Head of caudate nucleus (tissue), 42 donors: ENCODE results near the gene GALNT9.
"Not testable (repeated sequence)": the region's sequence is repeated elsewhere in the genome, so short reads cannot be mapped to it uniquely, and the experiment has no call there.

Source experiments
- DNase-seq, 42 donors: peaks; one replicate each; pipeline versions ENCODE4 v3.0.0 to v3.0.0-alpha.2; 2020 to 2021; ENCODE audit warnings: mixed read lengths in 7 of 42
- intact Hi-C: fragments of 100-400 bp; cut with DNase I; formaldehyde crosslinking; loops from one replicate; pipeline ENCODE4 v1.15.0; 2022

The GALNT9 gene

DNA sequence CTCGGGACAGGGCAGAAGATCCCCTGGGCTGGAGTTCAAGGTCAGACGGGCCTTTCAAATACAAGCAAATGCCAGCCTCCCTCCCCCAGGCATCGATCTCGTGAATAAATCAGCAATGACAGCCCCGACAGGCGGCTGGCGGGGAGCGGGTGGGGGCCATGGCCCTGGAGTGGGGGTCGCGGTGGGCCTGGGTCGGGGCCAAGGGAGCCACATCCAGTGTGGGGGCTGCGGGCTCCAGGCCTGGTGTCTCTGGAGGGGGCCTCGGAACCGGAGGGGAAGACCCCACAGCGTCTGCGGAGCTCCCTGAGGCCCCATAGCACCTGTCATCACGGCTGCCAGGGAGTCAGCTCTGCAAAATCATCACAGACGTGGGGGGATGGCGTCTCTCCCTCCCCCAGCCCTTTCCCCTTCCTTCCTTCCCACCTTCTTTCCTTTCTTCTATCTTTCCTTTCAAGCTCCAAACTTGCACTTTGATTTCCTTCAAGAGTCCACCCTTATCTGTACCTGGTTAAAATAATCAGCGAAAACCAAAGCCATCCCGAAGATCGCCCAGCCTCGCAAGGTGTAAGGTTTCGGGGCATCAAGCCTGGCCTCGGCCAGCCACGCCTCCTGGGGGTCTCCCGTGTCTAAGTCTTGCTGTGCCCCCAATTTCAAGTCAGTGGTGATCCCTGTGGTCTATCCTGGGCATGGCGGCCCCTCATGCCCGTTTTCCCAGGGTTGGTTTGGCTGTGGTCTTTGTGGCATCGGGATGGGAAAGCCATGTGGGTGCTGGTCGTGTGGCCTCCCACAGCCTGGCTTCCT, 93.1 kb downstream of the GALNT9 start:
- intact Hi-C loops: no loop called here
- peak in 1 of 42 donors; percentile 5 for DNase-seq

DNA sequence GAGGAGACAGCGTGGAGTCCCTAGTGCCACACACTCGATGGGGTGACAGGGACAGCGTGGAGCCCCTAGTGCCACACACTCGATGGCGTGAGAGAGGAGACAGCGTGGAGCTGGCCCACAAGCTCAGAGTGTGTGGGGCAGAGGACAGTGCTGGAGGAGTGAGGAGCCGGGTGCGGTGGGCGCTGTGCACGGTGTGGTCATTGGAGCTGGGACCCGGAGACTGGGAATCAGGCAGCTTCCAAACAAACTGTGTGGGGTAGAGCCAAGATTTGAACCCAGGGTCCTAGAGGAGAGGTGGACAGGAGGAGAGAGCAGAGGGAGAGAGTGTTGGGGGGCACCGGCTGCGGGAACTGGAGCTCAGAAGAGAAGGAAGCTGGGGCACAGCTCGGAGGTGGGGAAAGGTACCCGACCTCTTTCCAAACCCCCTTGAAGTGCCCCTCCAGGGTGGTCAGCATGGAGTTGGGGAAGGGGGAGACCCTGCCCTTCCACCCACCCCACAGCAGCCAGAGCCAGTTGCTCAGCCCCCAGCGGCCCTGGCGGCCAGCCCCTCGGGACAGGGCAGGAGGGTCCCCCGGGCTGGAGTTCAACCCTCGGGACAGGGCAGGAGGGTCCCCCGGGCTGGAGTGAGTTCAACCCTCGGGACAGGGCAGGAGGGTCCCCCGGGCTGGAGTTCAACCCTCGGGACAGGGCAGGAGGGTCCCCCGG, 94.1 kb downstream of the GALNT9 start:
- peak in 1 of 42 donors; percentile 9 for DNase-seq
- intact Hi-C loops: no loop called here

DNA sequence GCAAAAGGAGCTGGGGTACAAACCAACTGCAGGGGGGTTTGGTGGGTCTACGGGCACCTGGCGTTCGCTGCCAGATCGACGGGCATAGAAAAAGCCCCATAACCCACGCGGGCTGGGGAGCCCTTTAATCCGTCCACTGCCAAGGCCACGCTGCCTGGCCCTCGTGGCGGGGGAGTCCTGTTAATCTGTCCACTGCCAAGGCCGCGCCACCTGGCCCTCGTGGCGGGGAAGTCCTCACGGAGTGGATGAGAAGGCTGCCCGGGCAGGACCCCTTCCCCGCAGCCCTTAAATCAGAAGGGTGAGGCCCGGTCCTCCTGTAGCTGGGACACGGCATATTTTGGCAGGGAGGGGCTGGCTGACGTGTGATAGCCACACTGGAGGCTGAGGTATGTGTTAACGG, 99.0 kb downstream of the GALNT9 start:
- intact Hi-C loops: no loop called here
- peak in 2 of 42 donors; percentile 13 to 20 for DNase-seq

DNA sequence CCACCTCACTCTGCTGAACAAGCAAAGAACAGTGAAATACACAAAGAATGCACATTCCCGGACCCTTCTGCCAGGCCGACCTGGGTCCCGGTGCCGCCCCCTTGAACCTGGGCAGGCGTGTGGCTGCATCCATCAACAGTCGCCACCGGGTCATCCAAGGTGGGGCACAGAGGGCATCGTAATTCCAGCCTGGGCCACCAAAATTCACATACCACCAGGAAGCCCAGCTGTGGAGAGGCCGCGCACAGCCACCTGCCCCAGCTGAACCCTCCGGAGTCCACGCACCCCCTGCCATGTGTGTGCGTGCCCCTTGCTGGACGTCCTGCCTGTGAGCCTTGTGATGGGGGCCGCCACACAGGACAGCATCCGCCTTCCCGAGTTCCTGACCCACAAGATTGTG, 99.5 kb downstream of the GALNT9 start:
- DNase-seq: peak in 1 of 42 donors; percentile 26
- intact Hi-C loops: no loop called here

DNA sequence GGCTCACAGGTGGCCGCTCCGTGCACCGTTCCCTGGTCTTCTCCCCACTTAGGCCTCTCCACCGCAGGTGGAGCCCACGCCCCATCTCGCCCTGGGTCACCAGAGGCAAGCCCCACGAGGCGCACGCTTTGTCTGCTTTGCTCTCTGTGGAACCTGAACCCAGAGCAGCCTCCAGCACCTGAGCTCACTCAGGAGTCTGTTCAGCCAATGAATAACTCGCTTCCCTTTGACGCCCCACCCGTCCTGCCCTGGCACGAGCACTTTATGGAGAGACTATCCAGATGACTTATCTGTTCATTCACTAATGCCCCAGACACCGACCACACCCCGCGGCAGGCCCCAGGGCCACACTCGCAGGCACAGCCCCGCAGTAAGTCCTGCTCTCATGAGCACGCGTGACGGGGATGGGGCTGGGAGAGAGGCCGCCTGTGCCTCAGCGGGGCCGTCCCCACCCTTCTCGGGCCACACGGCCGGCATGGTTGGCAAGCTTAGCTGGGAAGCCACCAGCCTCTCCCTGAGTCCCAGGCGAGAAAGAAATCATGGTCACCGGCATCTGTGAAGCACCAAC, 100.1 kb downstream of the GALNT9 start:
- peak in 1 of 42 donors; percentile 20 for DNase-seq
- intact Hi-C loops: no loop called here

DNA sequence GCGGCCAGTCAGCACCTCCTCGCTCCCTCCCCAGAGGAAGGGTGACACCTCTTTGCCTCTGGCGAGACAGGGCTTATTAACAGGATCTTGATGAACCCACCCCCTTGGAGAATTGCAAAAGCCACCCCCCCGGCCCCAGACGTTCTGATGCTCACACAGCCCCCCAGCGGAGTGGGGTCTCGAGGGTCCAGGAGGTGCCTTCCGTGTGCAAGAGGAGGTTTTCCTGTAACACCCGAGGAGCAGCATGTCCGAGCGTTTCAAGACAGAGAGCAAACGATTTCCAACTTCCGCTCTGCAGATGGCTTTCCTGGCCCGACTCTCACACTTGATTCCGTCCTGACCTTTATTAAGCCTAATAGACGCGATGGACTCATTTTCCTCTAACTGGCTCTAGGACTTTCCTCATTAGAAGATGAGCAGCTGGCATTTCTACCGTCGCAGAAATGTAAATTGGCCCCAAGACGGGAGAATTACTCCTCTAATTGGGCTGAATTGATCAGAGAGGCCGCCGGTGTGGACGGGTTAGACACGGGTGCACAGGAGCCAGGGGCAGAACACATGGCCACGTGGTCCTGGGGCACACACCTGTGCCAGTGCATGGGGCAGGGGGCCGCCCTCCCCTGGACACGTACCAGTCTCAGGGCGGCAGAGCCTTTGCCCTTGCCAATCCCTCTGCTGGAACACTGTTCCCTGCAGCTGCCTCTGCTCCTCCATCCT, 100.8 kb downstream of the GALNT9 start:
- peak in 1 of 42 donors; percentile 10 for DNase-seq
- intact Hi-C loops: no loop called here

DNA sequence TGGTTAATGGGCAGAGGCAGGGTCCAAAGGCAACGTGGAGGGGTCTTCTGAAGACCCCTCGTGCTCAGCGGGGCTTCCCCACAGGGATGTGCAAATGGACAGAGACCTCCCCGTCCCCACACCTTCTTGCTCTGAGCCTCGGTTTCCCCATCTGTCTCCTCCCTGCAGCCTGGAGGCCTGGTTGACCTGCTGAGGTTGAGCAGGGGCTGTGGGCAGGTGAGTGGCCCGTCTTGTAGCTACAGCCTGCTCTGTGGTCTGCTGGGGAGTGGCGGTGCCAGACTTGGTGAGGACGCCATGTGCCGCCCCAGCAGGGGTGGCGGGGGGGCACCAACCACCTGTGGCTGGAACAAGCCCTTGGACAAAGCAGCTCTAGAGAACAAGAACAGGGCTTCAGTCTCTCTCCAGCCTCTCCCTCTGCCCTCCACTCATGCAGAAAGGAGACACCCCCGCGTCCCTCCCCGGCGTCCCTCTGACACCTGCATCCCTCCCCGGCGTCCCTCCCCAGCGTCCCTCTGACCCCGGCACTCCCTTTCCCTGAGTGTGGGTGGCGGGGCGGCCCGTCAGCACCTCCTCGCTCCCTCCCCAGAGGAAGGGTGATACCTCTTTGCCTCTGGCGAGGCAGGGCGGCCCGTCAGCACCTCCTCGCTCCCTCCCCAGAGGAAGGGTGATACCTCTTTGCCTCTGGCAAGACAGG, 101.5 kb downstream of the GALNT9 start:
- intact Hi-C loops: no loop called here
- DNase-seq: no peak

DNA sequence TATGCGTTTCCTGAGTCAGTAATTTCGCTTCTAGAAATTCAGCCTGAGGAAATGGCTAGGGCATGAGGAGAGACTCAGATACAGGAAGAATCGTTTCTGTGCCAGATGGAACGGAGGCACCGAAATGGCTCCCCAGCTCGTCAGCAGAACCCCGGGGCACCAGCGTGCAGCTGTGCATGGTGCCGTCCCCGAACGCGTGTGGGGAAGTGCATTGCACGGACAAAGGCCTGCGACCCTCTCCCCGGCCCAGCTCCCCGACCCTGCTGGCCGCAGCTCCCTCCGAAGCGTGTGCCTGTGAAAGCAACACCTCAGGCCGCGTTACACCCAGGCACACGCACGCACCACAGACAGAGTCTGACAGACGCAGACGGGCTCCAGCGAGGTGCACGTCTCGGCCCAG, 102.3 kb downstream of the GALNT9 start:
- DNase-seq: peak in 1 of 42 donors; percentile 12
- intact Hi-C loops: no loop called here

DNA sequence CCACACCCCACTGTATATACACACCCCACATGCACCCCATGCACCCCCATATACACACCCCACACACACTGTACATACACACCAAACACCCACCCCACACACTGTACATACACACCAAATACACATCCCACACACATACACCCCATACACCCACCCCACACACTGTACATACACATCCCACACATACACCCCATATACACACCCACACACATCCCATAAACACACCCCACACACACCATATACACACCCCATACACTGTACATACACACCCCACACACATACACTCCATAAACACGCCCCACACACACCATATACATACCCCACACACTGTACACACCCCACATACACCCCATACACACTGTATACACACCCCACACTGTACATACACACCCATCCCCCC, 102.8 kb downstream of the GALNT9 start:
- intact Hi-C loops: no loop called here
- DNase-seq: no peak

DNA sequence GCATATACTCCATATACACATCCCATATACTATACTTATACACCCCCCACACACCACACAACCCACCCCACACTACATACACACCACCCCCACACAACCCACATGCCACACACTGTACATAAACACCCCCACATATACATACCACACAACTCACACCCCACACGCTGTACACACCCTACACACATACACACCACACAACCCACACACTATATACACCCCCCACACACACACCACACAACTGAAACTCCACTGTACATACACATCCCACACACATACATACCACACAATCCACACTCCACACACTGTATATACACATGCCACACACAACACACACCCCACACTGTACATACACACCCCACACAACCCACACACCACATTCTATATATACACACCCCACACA, 104.2 kb downstream of the GALNT9 start:
- no peak for DNase-seq
- intact Hi-C loops: no loop called here

DNA sequence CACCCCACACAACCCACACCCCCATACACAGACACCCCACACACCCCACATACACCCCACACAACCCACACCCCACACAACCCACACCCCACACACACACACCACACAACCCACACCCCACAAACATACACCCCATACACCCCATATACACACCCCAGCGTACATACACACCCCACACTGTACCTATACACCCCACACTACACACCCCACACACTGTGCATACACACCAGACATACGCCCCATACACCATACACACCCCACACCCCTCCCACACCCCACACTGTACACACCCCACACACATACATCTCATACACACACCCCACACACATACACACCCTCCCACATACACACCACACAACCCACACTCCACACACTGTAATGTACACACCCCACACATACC, 104.9 kb downstream of the GALNT9 start:
- intact Hi-C loops: no loop called here
- DNase-seq: no peak

DNA sequence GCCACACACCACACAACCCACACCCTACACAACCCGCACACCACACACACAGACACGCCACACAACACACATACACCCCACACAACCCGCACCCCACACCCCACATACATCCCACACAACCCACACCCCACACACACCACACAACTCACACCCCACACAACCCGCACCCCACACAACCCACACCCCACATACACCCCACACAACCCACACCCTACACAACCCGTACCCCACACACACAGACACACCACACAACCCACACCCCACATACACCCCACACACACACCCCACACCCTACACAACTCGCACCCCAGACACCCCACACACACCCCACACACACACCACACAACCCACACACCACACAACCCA, 106.6 kb downstream of the GALNT9 start:
- intact Hi-C loops: no loop called here
- no peak for DNase-seq

DNA sequence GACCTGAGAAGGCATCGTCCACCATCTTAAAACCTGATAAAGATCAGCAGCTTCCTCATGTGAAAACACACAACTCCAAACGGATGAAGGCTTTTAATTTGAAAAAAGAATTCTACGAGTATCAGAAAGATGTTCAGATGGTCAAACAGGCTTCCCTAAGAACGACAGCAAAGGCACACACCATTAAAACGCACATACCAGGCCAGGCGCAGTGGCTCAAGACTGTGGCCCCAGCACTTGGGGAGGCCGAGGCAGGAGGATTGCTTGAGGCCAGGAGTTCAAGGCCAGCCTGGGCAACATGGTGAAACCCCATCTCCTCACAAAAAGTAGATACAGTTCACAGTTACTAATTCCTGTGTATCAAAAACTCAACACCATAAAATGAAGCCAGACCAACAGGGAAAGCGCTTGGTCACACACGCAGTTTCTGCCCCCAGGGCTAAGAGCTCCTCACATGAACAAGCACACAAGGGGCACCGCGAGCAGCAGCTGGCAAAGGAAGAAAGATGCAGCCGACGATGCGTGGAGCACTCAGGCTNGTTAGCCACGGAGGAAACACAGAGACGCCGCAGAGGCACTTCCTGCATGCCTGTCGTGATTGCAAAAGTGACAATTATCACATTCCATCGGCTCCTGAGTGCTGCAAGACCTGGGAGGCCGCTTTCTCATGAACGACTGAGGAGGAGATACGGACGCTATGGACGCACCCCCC, 107.1 kb downstream of the GALNT9 start:
- intact Hi-C loops: no loop called here
- DNase-seq: peak in 1 of 42 donors; percentile 13

DNA sequence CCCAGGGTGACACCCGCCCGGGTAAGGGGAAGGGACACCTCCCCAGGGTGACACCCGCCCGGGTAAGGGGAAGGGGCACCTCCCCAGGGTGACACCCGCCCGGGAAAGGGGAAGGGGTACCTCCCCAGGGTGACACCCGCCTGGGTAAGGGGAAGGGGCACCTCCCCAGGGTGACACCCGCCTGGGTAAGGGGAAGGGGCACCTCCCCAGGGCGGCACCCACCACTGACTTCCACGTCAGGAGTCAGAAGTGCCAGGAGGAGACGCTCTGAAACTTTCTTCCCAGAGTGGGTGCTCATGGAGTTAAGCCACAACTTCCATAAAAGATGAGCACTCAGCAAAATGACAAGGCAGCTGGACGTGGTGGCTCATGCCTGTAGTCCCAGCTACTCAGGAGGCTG, 109.6 kb downstream of the GALNT9 start:
- DNase-seq: peak in 1 of 42 donors; percentile 10
- intact Hi-C loops: not testable (repeated sequence)

DNA sequence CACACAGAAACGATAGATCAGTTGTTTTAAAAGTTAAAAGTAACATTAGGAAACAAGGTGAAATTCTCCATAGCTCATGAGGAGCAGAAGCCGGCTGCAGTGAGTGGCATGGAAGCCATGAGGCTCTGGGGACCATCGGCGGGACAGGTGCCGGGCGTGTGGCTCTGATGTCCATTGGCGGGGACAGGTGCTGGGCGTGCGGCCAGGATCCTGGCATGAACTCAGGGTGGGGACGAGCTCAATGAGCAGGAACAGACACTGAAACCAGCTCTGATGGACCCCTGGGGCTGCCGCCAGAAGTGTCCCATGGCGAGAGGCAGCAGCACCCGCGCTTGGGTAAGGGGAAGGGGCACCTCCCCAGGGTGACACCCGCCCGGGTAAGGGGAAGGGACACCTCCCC, 110.1 kb downstream of the GALNT9 start:
- DNase-seq: peak in 1 of 42 donors; percentile 22
- intact Hi-C loops: no loop called here

DNA sequence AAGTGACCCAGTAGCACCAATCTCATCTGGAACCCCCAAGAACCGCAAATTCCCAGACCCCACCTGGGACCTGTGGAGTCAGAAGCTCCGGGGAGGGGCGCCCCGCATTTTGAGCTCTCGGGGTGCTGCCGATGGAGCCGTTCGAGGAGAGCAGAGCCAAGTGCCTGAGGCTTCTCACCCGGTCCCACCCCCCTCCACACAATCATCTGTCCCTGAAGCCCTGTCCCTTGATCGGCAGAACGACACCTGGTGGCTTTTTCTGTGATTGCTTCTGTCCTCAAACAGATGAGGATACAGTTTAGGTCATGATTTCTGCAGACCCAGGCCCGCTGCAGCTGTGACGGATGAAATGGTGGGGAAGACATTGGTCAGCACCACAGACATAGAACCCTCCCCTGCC, 110.5 kb downstream of the GALNT9 start:
- DNase-seq: peak in 2 of 42 donors; percentile 28 to 32
- intact Hi-C loops: no loop called here

DNA sequence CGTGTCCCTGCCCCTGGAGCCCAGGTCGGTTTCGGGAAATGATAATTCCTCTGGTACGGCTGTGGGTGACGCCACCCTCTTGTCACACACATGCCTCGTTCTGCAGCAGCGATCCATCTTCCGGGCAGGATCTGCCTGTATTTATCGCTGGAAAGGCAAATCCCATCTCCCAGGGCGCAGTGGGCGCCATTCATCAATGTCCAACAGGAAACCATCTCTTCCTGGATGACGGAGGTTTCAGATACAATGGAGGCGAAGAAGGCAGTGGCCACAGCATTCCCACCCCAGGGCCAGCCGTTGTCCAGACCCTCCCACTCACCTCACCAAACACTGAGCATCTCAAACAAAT, 110.9 kb downstream of the GALNT9 start:
- intact Hi-C loops: no loop called here
- DNase-seq: no peak

DNA sequence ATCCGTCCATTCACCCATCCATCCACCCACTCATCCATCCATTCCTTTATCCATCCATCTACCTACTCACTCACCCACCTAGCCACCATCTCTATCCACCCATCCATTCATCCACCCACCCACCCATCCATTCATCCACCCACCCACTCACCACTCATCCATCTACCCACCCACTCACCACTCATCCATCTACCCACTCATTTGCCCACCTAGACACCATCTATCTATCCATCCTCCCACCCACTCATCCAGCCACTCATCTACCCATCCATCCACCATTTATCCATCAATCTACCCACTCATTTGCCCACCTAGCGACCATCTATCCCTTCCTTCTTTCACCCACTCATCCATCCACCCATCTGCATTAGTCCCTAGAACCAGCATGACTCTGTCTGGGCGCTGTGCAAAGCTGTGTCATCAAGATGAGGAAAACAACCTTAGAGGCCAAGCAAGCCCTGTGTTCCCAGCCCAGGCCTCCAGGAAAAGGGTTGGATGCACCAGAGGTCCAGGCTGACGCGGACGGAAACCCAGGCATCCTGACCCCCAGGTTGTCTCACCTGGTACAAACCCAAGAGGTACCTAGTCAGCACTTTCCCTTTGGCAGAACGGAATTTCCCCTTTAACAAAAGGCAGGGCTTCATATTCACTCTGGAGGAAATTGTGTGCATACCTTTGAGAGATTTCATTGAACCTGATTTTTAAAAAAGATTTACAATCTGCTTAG, 111.4 kb downstream of the GALNT9 start:
- intact Hi-C loops: no loop called here

More for the DNA sequence above, 111.4 kb downstream of the GALNT9 start:
- no peak for DNase-seq
